IMR-90 (cell line): ENCODE data around the gene CDH12. TPM values are rescaled to one million over a fixed set of nuclear protein-coding genes. Genes with fewer than 3 reads are reported as not detected.

Source experiments
- ATAC-seq: fragments of 200-7000 bp; cut with Tn5 transposase; 2 replicates; pipeline ENCODE4 v1.9.1; 2020; ENCODE audit warnings: low read depth, mild to moderate bottlenecking, moderate library complexity
- BruUV-seq: library from RNA; stranded (reverse); fragments of 400-500 nt; replicated peaks from 2 replicates; lab custom pipeline; 2021; lab: Mats Ljungman, UMichigan
- CTCF ChIA-PET: fragments of 300-600 bp; formaldehyde crosslinking; extraction: SDS; loops from one replicate; lab custom pipeline; 2021; ENCODE audit warnings: antibody characterized with exemption; lab: Yijun Ruan, JAX
- POLR2A ChIA-PET: fragments of 300-600 bp; sonication (Branson Sonifier 250); formaldehyde crosslinking; loops from one replicate; lab custom pipeline; 2022; ENCODE audit warnings: antibody characterized with exemption; ENCODE audit not compliant: unreplicated experiment; lab: Charles Lee
- DNase-seq: peaks from one replicate; pipeline ENCODE4 v3.0.0; 2013
- H2AFZ ChIP-seq: replicated peaks from 2 replicates; pipeline ENCODE3; 2013; ENCODE audit warnings: low read length, mild to moderate bottlenecking; ENCODE audit not compliant: poor library complexity
- H2AK5ac ChIP-seq: 2 replicates; pipeline ENCODE4 v1.6.1; 2013; ENCODE audit warnings: low read depth, low read length, inconsistent platforms
- H2AK9ac ChIP-seq: replicated peaks from 2 replicates; pipeline ENCODE3; 2013; ENCODE audit warnings: mild to moderate bottlenecking, low read depth, low read length, moderate library complexity; ENCODE audit not compliant: poor library complexity
- H2BK120ac ChIP-seq: 2 replicates; pipeline ENCODE4 v1.6.1; 2013; ENCODE audit warnings: low read depth, low read length, inconsistent platforms
- H2BK15ac ChIP-seq: 3 replicates; pipeline ENCODE4 v1.6.1; 2013; ENCODE audit warnings: low read depth, low read length, inconsistent platforms
- H2BK20ac ChIP-seq: 2 replicates; pipeline ENCODE4 v1.6.1; 2013; ENCODE audit warnings: low read depth, mild to moderate bottlenecking, inconsistent platforms, low read length, moderate library complexity
- H2BK5ac ChIP-seq: 2 replicates; pipeline ENCODE4 v1.6.1; 2013; ENCODE audit warnings: mild to moderate bottlenecking, low read depth, low read length, inconsistent platforms; ENCODE audit not compliant: poor library complexity, severe bottlenecking
- H3K14ac ChIP-seq: replicated peaks from 2 replicates; pipeline ENCODE4 v1.6.1; 2013; ENCODE audit warnings: low read depth, low read length, inconsistent platforms
- H3K18ac ChIP-seq: 2 replicates; pipeline ENCODE4 v1.6.1; 2013; ENCODE audit warnings: low read depth, low read length, control low read depth
- H3K23ac ChIP-seq: 2 replicates; pipeline ENCODE4 v1.6.1; 2013; ENCODE audit warnings: low read depth, low read length, inconsistent platforms
- H3K27ac ChIP-seq: 2 replicates; pipeline ENCODE4 v1.5.1; 2013; ENCODE audit warnings: mild to moderate bottlenecking, control low read depth, low read length; ENCODE audit not compliant: insufficient read depth
- H3K27me3 ChIP-seq: 2 replicates; pipeline ENCODE4 v1.6.1; 2013; ENCODE audit warnings: low read length; ENCODE audit not compliant: control insufficient read depth, insufficient read depth
- H3K36me3 ChIP-seq: 2 replicates; pipeline ENCODE4 v1.6.1; 2013; ENCODE audit warnings: low read length, mixed read lengths; ENCODE audit not compliant: control insufficient read depth, insufficient read depth
- H3K4ac ChIP-seq: 2 replicates; pipeline ENCODE4 v1.6.1; 2013; ENCODE audit warnings: low read depth, low read length, inconsistent platforms
- H3K4me1 ChIP-seq: 2 replicates; pipeline ENCODE4 v1.6.1; 2013; ENCODE audit warnings: low read length, mixed read lengths; ENCODE audit not compliant: control insufficient read depth, insufficient read depth
- H3K4me2 ChIP-seq: 2 replicates; pipeline ENCODE4 v1.6.1; 2013; ENCODE audit warnings: low read depth, mild to moderate bottlenecking, control low read depth, low read length, moderate library complexity
- H3K4me3 ChIP-seq: 2 replicates; pipeline ENCODE4 v1.5.1; 2013; ENCODE audit warnings: low read depth, mild to moderate bottlenecking, control low read depth, low read length, moderate library complexity; ENCODE audit not compliant: insufficient read depth
- H3K56ac ChIP-seq: 2 replicates; pipeline ENCODE4 v1.6.1; 2013; ENCODE audit warnings: low read length, inconsistent platforms; ENCODE audit not compliant: insufficient read depth; ENCODE audit errors: extremely low read depth
- H3K79me1 ChIP-seq, 2 experiments: 2 replicates each; pipeline ENCODE4 v1.6.1; 2013; ENCODE audit warnings: low read length in 2 of 2, inconsistent platforms in 1 of 2, low read depth in 1 of 2
- H3K9ac ChIP-seq: 2 replicates; pipeline ENCODE4 v1.6.1; 2013; ENCODE audit warnings: low read depth, low read length, control low read depth
- H3K9me1 ChIP-seq: 2 replicates; pipeline ENCODE4 v1.6.1; 2013; ENCODE audit warnings: low read length, inconsistent platforms; ENCODE audit not compliant: insufficient read depth
- H3K9me3 ChIP-seq: 2 replicates; pipeline ENCODE4 v1.6.1; 2013; ENCODE audit warnings: low read length; ENCODE audit not compliant: control insufficient read depth, insufficient read depth
- H4K20me1 ChIP-seq: 2 replicates; pipeline ENCODE4 v1.6.1; 2013; ENCODE audit warnings: low read length, inconsistent platforms; ENCODE audit not compliant: insufficient read depth
- H4K5ac ChIP-seq: 2 replicates; pipeline ENCODE4 v1.6.1; 2013; ENCODE audit warnings: mild to moderate bottlenecking, low read depth, low read length, control low read depth
- H4K8ac ChIP-seq, 2 experiments: 2 replicates each; pipeline ENCODE4 v1.6.1; 2013; ENCODE audit warnings: low read depth in 2 of 2, low read length in 2 of 2, control low read depth in 1 of 2, inconsistent platforms in 1 of 2
- H4K91ac ChIP-seq: 2 replicates; pipeline ENCODE4 v1.6.1; 2013; ENCODE audit warnings: low read depth, low read length, inconsistent platforms; ENCODE audit not compliant: insufficient read depth
- BHLHE40 ChIP-seq: fragments of 150-350 bp; IDR thresholded peaks from 2 replicates; pipeline ENCODE4 v1.6.1; 2016; ENCODE audit warnings: mild to moderate bottlenecking, low read depth, low read length
- CEBPB ChIP-seq: IDR thresholded peaks from 2 replicates; pipeline ENCODE4 v1.6.1; 2012; ENCODE audit warnings: low read depth, low read length, improper control_type of control experiment
- CHD1 ChIP-seq: IDR thresholded peaks from 2 replicates; pipeline ENCODE4 v1.6.1; 2012; ENCODE audit warnings: low read depth, low read length, improper control_type of control experiment
- FOS ChIP-seq: fragments of 150-350 bp; IDR thresholded peaks from 2 replicates; pipeline ENCODE4 v1.6.1; 2016; ENCODE audit warnings: low read depth, low read length
- MAFK ChIP-seq: IDR thresholded peaks from 2 replicates; pipeline ENCODE4 v1.6.1; 2012; ENCODE audit warnings: low read depth, low read length, improper control_type of control experiment
- MAZ ChIP-seq: IDR thresholded peaks from 2 replicates; pipeline ENCODE4 v1.6.1; 2012; ENCODE audit warnings: low read depth, mild to moderate bottlenecking, low read length, improper control_type of control experiment, moderate library complexity, borderline replicate concordance
- MXI1 ChIP-seq: IDR thresholded peaks from 2 replicates; pipeline ENCODE4 v1.6.1; 2012; ENCODE audit warnings: low read depth, mild to moderate bottlenecking, low read length, moderate library complexity, borderline replicate concordance
- NFE2L2 ChIP-seq: fragments of 150-350 bp; IDR thresholded peaks from 2 replicates; pipeline ENCODE4 v1.6.1; 2016; ENCODE audit warnings: low read depth, mild to moderate bottlenecking, low read length
- POLR2A ChIP-seq: IDR thresholded peaks from 2 replicates; pipeline ENCODE4 v1.6.1; 2012; ENCODE audit warnings: mild to moderate bottlenecking, low read depth, low read length
- RAD21 ChIP-seq: IDR thresholded peaks from 2 replicates; pipeline ENCODE4 v1.6.1; 2012; ENCODE audit warnings: low read length, improper control_type of control experiment
- RCOR1 ChIP-seq: IDR thresholded peaks from 2 replicates; pipeline ENCODE4 v1.6.1; 2012; ENCODE audit warnings: mild to moderate bottlenecking, low read length, improper control_type of control experiment; ENCODE audit not compliant: insufficient replicate concordance
- RFX5 ChIP-seq: IDR thresholded peaks from 2 replicates; pipeline ENCODE4 v1.8.0; 2012; ENCODE audit warnings: low read depth, mild to moderate bottlenecking, low read length, moderate library complexity
- SMC3 ChIP-seq: fragments of 150-350 bp; IDR thresholded peaks from 2 replicates; pipeline ENCODE4 v1.6.1; 2016; ENCODE audit warnings: low read depth, mild to moderate bottlenecking, antibody characterized with exemption, low read length, moderate library complexity
- WGBS, 2 experiments: methylation state at CpG; one replicate each; pipeline versions ENCODE4 v1.1.5 to v1.1.7; 2013; ENCODE audit warnings: missing lambda C conversion rate in 2 of 2; ENCODE audit not compliant: insufficient read length in 1 of 2; ENCODE audit errors: extremely low coverage in 2 of 2; 5-methylcytosine and 5-hydroxymethylcytosine counted together
- dilution Hi-C: fragments of 300-500 bp; cut with HindIII; formaldehyde crosslinking; loops from one replicate; pipeline ENCODE4 v1.14.3; 2018; ENCODE audit warnings: low sequenced_read_pairs; ENCODE audit not compliant: unreplicated experiment
- in situ Hi-C: fragments of 300-500 bp; cut with MboI; formaldehyde crosslinking; loops from 3 replicates; pipeline ENCODE4 v1.14.3; 2019; ENCODE audit warnings: low sequenced_read_pairs, inconsistent platforms, mixed read lengths
- intact Hi-C: fragments of 100-400 bp; cut with micrococcal nuclease; formaldehyde crosslinking; loops from 2 replicates; pipeline ENCODE4 v1.10.0; 2022
- polyA plus RNA-seq, 3 experiments: library from polyadenylated mRNA; depleted of rRNA; stranded (reverse); fragments of >200 nt; gene quantifications; 2 replicates each; pipeline ENCODE4 v1.2.3, GENCODE V29; 2012; ENCODE audit warnings: low replicate concordance in 1 of 3
- total RNA-seq: library from RNA; depleted of rRNA; stranded (reverse); fragments of >200 nt; gene quantifications from 2 replicates; pipeline ENCODE4 v1.2.3, GENCODE V29; 2012
- TF ChIP-seq, protein P1 (sequence below): fragments of 150-350 bp; IDR thresholded peaks from 2 replicates; pipeline ENCODE4 v1.6.1; 2016; ENCODE audit warnings: low read depth, mild to moderate bottlenecking, low read length, moderate library complexity, borderline replicate concordance
- TF ChIP-seq, protein P2 (sequence below): fragments of 150-350 bp; IDR thresholded peaks from 2 replicates; pipeline ENCODE4 v1.6.1; 2017; ENCODE audit warnings: mild to moderate bottlenecking, antibody characterized with exemption, low read length, low read depth
- TF ChIP-seq, protein P3 (sequence below): conservative IDR thresholded peaks from 2 replicates; pipeline ENCODE4 v1.5.1; 2012; ENCODE audit warnings: mild to moderate bottlenecking, low read depth, low read length, improper control_type of control experiment

The CDH12 gene
- total and polyA plus RNA-seq, 2 of the 4 experiments (the other 2 are of a cell fraction) = not detected

DNA sequence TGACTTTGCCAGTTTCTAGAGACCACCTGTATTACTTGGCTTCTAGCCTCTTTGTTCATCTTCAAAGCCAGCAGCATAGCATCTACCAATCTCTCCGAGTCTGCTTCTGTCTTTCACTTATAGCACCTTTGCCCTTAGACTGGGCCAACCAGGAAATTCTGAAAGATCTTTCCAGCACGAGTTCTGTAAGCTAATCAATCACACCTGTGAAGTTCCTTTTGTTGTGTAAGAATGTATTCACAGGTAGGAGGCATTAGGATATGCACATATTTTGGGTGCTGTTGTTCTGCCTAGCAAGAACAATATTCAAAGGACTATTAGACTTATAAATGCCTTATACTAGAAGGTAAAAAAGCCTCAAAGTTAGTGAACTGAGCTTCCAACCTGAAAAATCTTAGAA is 232.1 kb downstream of the CDH12 start:
- dilution Hi-C loops = no loop called here
- DNase-seq = no peak
- no peak overlapping the region for H2AK5ac ChIP-seq
- no peak for ATAC-seq
- no peak overlapping the region for H2BK20ac ChIP-seq
- POLR2A ChIA-PET = no interaction called here
- intact Hi-C loops = no loop called here
- H3K4me3 ChIP-seq = no peak overlapping the region
- no peak overlapping the region for H2BK15ac ChIP-seq
- in situ Hi-C loops = no loop called here
- no peak overlapping the region for H4K91ac ChIP-seq
- H3K36me3 ChIP-seq = no peaks in the 10 kb centered on the region
- no peak overlapping the region for H2AFZ ChIP-seq
- no peaks in the 10 kb centered on the region for H3K9me3 ChIP-seq
- no peak overlapping the region for H3K14ac ChIP-seq
- no peak overlapping the region for H3K18ac ChIP-seq
- no peaks in the 10 kb centered on the region for H3K79me1 ChIP-seq
- no peaks in the 10 kb centered on the region for H3K27me3 ChIP-seq
- no peak overlapping the region for H3K4me2 ChIP-seq
- H4K8ac ChIP-seq = no peak overlapping the region
- WGBS, 2 experiments = no CpG with 5 or more reads among the region's 2 CpGs
- TF ChIP-seq CHD1 (no peak), FOS (no peak), POLR2A (no peak), SMC3 (no peak), MAFK (no peak), BHLHE40 (no peak), RFX5 (no peak), MXI1 (no peak), MAZ (no peak), CEBPB (no peak), NFE2L2 (no peak), RCOR1 (no peak), RAD21 (no peak)
- TF ChIP-seq, protein P1, sequence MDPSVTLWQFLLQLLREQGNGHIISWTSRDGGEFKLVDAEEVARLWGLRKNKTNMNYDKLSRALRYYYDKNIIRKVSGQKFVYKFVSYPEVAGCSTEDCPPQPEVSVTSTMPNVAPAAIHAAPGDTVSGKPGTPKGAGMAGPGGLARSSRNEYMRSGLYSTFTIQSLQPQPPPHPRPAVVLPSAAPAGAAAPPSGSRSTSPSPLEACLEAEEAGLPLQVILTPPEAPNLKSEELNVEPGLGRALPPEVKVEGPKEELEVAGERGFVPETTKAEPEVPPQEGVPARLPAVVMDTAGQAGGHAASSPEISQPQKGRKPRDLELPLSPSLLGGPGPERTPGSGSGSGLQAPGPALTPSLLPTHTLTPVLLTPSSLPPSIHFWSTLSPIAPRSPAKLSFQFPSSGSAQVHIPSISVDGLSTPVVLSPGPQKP = no peak
- TF ChIP-seq, protein P2, sequence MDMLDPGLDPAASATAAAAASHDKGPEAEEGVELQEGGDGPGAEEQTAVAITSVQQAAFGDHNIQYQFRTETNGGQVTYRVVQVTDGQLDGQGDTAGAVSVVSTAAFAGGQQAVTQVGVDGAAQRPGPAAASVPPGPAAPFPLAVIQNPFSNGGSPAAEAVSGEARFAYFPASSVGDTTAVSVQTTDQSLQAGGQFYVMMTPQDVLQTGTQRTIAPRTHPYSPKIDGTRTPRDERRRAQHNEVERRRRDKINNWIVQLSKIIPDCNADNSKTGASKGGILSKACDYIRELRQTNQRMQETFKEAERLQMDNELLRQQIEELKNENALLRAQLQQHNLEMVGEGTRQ = no peak
- TF ChIP-seq, protein P3, sequence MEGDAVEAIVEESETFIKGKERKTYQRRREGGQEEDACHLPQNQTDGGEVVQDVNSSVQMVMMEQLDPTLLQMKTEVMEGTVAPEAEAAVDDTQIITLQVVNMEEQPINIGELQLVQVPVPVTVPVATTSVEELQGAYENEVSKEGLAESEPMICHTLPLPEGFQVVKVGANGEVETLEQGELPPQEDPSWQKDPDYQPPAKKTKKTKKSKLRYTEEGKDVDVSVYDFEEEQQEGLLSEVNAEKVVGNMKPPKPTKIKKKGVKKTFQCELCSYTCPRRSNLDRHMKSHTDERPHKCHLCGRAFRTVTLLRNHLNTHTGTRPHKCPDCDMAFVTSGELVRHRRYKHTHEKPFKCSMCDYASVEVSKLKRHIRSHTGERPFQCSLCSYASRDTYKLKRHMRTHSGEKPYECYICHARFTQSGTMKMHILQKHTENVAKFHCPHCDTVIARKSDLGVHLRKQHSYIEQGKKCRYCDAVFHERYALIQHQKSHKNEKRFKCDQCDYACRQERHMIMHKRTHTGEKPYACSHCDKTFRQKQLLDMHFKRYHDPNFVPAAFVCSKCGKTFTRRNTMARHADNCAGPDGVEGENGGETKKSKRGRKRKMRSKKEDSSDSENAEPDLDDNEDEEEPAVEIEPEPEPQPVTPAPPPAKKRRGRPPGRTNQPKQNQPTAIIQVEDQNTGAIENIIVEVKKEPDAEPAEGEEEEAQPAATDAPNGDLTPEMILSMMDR = no peak
- no peaks in the 10 kb centered on the region for H3K9me1 ChIP-seq
- H3K56ac ChIP-seq = no peak overlapping the region
- H3K27ac ChIP-seq = no peak overlapping the region
- CTCF ChIA-PET = no interaction called here
- no peak overlapping the region for H2BK120ac ChIP-seq
- H2AK9ac ChIP-seq = no peak overlapping the region
- H4K5ac ChIP-seq = no peak overlapping the region
- no peaks in the 10 kb centered on the region for H4K20me1 ChIP-seq
- no peak overlapping the region for H2BK5ac ChIP-seq
- no peaks in the 10 kb centered on the region for H3K4me1 ChIP-seq
- no peak overlapping the region for H3K9ac ChIP-seq
- H3K23ac ChIP-seq = no peak overlapping the region
- no TSS peak for BruUV-seq
- H3K4ac ChIP-seq = no peak overlapping the region
